ENCODE measurements around the gene DEK. TPM values are rescaled to one million over a fixed set of nuclear protein-coding genes. Genes with fewer than 3 reads are reported as not detected.

The DEK gene
- total and polyA plus RNA-seq, 5 donors, result 49.9 to 97.9 (median 88.8) TPM

DNA sequence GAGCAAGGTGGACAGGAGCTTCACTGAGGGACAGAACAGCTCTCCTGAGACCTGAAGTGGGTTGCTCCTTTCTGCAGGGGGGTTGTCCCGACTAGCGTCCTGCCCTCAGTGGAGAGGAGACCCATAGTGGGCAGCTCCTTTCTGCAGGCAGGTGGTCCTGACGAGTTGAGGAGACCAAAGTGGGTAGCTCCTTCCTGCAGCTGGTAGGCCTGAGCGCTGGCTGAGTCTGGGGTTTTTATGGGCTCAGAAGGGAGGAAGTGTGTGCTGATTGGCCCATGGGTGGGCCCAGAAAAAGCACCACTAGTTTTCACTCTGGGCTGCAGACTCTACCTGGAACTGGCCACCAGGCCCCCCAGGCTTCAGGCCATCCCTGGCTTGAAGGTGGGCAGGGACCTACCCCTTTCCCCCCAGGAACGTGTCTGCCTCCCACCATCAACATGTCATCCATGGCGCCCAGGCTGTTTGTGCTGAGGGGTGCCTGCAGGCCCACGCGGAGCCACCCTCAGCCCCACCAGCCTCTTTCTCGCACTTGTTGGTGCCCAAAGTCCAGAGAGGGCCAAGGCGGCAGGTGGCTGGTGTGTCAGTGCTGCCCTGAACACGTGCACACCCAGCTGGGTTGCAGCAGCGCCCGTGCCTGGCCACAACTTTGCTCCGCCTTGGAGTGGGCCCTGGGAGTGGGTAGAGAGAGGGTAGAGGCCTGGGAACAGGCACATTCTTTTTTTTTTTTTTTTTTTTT lies 1.6 kb upstream of the DEK start:
- ATAC-seq (no peak), DNase-seq (peak in 1 of 3 donors; percentile 58)
- Histone ChIP-seq H3K4me1 (ENCODE audit: control insufficient read depth, insufficient read depth, low read length) (peaks cover 2% of the 10 kb centered on the region), H3K27ac (ENCODE audit: low read length) (no peak overlapping the region), H3K4me3 (ENCODE audit: low read length) (no peak overlapping the region), H3K9me3 (ENCODE audit: control insufficient read depth, low read length) (no peaks in the 10 kb centered on the region), H3K27me3 (ENCODE audit: control insufficient read depth, insufficient read depth) (no peaks in the 10 kb centered on the region)
- intact Hi-C loops (cut with DNase I), result no loop called here
- WGBS, result 98% methylated on average over 14 of the region's 14 CpGs

DNA sequence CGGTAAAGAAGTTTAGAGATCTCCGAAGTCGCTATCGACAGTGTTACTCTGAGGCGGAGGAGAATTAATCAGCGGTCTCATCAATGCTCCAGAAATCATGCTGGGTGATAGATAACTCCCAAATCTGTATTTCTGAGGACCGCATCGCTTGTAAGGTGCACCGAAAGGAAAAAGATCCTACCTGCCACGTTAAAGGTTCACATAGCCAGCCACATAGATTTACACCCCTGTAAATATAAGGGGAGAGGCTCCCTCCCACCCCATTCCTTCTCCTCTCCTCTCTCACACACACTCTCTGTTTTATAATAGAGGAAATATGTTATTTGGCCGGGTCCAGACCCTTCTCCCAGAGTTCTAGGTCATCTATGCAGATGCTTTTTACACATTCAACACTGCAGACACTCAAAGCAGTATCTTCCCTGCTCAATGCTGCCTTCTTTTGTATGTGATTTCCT lies 620 bp upstream of the DEK start:
- WGBS, result 6% methylated on average over 11 of the region's 11 CpGs
- intact Hi-C loops (cut with DNase I), result no loop called here
- H3K4me3 ChIP-seq (ENCODE audit: low read length), result peak overlapping the region; percentile 97

DNA sequence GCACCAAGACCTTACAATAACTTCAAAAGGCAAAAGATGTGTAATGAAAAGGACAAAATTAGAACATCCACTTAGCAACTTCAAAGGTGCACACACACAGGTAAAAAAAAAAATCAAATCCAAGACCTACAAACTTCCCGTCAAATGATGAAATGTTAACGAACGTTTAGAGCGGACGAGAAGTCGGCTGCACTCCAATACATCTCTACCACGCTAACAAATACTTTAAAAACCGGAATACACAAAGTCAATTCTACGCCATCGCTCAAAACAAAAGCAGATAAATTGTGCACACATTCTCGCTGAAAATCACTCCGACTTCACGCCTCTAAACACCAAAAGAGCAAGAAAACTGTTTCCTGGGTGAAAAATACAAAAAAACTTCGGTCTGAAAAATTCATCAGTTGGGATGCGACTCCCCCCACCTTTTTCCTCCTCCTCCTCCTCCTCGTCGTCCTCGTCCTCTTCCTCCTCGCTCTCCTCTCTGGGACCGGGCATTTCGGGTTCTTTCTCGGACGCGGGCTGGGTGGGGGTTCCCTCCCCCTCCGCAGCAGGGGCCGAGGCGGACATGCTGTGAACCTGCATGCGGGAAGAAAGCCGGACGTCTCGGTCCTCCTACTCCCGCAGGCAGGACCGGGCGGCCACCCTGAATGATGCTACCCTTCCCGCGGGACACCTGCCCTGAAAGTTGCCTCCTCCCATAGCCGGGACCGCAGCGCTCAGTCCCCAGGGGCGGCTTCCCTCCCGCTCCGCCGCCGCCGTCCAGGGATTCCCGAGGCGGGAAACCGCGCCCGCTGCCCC lies 712 bp downstream of the DEK start:
- Histone ChIP-seq H3K4me1 (ENCODE audit: control insufficient read depth, insufficient read depth, low read length) (peaks cover 3% of the 10 kb centered on the region), H3K27me3 (ENCODE audit: control insufficient read depth, insufficient read depth) (no peaks in the 10 kb centered on the region), H3K9me3 (ENCODE audit: control insufficient read depth, low read length) (no peaks in the 10 kb centered on the region), H3K4me3 (ENCODE audit: low read length) (peak overlapping the region; percentile 97), H3K27ac (ENCODE audit: low read length) (peak overlapping the region; percentile 98)
- intact Hi-C loops (cut with DNase I), result no loop called here
- no peak for ATAC-seq
- under 1% methylated on average over 50 of the region's 50 CpGs for WGBS
- DNase-seq, result peak in 1 of 3 donors; percentile 67

More for the DNA sequence above, 620 bp upstream of the DEK start:
- Histone ChIP-seq H3K27me3 (ENCODE audit: control insufficient read depth, insufficient read depth) (no peaks in the 10 kb centered on the region), H3K4me1 (ENCODE audit: control insufficient read depth, insufficient read depth, low read length) (peaks cover 3% of the 10 kb centered on the region), H3K9me3 (ENCODE audit: control insufficient read depth, low read length) (no peaks in the 10 kb centered on the region), H3K27ac (ENCODE audit: low read length) (peak overlapping the region; percentile 82)
- ATAC-seq (no peak), DNase-seq (no peak)

GRCh38 chr6:18262702-18263417 lies 1.5 kb downstream of the DEK start:
- intact Hi-C loops (cut with DNase I), result no loop called here
- peaks cover 3% of the 10 kb centered on the region for H3K4me1 ChIP-seq (ENCODE audit: control insufficient read depth, insufficient read depth, low read length)
- DNase-seq, result no peak
- no peaks in the 10 kb centered on the region for H3K27me3 ChIP-seq (ENCODE audit: control insufficient read depth, insufficient read depth)
- H3K4me3 ChIP-seq (ENCODE audit: low read length), result peak overlapping the region; percentile 97
- no peak for ATAC-seq
- no peak overlapping the region for H3K27ac ChIP-seq (ENCODE audit: low read length)
- no peaks in the 10 kb centered on the region for H3K9me3 ChIP-seq (ENCODE audit: control insufficient read depth, low read length)
- 6% methylated on average over 18 of the region's 18 CpGs for WGBS

DNA sequence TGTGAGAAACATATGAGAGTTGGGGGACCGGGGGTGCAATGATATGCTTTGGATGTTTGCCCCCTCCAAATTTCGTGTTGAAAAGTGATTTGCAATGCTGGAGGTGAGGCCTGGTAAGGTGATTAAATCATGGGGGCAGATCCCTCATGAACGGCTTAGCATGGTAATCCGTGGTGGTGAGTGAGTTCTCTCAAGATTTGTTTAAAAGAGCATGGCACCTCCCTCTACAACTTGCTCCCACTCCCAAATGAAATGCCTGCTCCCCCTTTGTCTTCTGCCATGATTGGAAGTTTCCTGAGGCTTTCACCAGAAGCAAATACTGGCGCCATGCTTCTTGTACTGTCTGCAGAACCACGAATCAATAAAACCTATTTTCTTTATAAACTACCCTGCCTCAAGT lies 2.5 kb downstream of the DEK start:
- DNase-seq, result no peak
- H3K4me3 ChIP-seq (ENCODE audit: low read length), result no peak overlapping the region
- no peak for ATAC-seq
- peaks cover 3% of the 10 kb centered on the region for H3K4me1 ChIP-seq (ENCODE audit: control insufficient read depth, insufficient read depth, low read length)
- no peak overlapping the region for H3K27ac ChIP-seq (ENCODE audit: low read length)
- H3K27me3 ChIP-seq (ENCODE audit: control insufficient read depth, insufficient read depth), result no peaks in the 10 kb centered on the region
- intact Hi-C loops (cut with DNase I), result no loop called here
- 70% methylated on average over 6 of the region's 6 CpGs for WGBS
- H3K9me3 ChIP-seq (ENCODE audit: control insufficient read depth, low read length), result no peaks in the 10 kb centered on the region

- ATAC-seq, result no peak
- peak in 2 of 3 donors; percentile 49 to 58 for DNase-seq
- 55% methylated on average over 4 of the region's 4 CpGs for WGBS
- intact Hi-C loops (cut with DNase I), result no loop called here
- Histone ChIP-seq H3K4me3 (ENCODE audit: low read length) (no peak overlapping the region), H3K4me1 (ENCODE audit: control insufficient read depth, insufficient read depth, low read length) (peaks cover 3% of the 10 kb centered on the region), H3K27ac (ENCODE audit: low read length) (peak overlapping the region; percentile 51), H3K27me3 (ENCODE audit: control insufficient read depth, insufficient read depth) (no peaks in the 10 kb centered on the region), H3K9me3 (ENCODE audit: control insufficient read depth, low read length) (no peaks in the 10 kb centered on the region)
Measured at GRCh38 chr6:18260448-18261106, 3.8 kb downstream of the DEK start.

DNA sequence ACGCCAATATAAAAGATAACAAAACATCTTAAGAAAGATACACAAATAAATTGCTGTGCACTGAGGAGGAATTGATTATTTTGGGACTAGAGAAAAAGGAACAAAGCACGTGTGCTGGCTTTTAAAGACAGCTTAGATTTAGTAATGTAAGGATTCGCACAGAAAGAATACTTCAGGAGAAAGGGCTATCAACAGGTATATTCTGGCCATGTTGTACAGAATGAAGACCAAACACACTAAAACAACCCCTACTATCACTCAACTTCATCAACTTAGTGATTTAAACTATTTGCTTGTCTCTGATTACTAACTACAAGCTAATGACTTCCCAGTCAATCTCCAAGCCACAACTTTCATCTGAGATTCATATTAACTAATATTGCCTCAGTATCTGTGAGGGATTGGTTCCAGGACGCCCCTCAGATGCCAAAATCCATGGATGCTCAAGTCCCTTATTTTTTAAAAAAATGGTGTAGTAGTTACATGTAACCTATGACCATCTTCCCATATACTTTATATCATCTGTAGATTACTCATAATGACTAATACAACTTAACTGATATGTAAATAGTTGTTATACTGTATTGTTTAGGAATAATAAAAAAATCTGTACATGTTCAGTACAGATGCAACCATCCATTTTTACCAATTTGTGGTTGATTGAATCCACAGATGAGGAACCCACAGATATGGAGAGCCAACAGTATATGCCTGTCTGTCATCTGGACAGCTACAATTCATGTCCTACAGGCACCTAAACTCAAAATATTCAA lies 4.5 kb downstream of the DEK start:
- Histone ChIP-seq H3K27ac (ENCODE audit: low read length) (no peak overlapping the region), H3K4me3 (ENCODE audit: low read length) (no peak overlapping the region), H3K27me3 (ENCODE audit: control insufficient read depth, insufficient read depth) (no peaks in the 10 kb centered on the region), H3K9me3 (ENCODE audit: control insufficient read depth, low read length) (no peaks in the 10 kb centered on the region), H3K4me1 (ENCODE audit: control insufficient read depth, insufficient read depth, low read length) (peaks cover 3% of the 10 kb centered on the region)
- intact Hi-C loops (cut with DNase I), result no loop called here
- DNase-seq (no peak), ATAC-seq (no peak)
- WGBS, result 81% methylated on average over 4 of the region's 4 CpGs

- Histone ChIP-seq H3K27ac (ENCODE audit: low read length) (no peak overlapping the region), H3K4me3 (ENCODE audit: low read length) (no peak overlapping the region), H3K27me3 (ENCODE audit: control insufficient read depth, insufficient read depth) (no peaks in the 10 kb centered on the region), H3K9me3 (ENCODE audit: control insufficient read depth, low read length) (no peaks in the 10 kb centered on the region), H3K4me1 (ENCODE audit: control insufficient read depth, insufficient read depth, low read length) (no peaks in the 10 kb centered on the region)
- DNase-seq (no peak), ATAC-seq (no peak)
- intact Hi-C loops (cut with DNase I), result no loop called here
- WGBS, result 59% methylated on average over 6 of the region's 6 CpGs
Measured at GRCh38 chr6:18254793-18255192, 9.5 kb downstream of the DEK start.

DNA sequence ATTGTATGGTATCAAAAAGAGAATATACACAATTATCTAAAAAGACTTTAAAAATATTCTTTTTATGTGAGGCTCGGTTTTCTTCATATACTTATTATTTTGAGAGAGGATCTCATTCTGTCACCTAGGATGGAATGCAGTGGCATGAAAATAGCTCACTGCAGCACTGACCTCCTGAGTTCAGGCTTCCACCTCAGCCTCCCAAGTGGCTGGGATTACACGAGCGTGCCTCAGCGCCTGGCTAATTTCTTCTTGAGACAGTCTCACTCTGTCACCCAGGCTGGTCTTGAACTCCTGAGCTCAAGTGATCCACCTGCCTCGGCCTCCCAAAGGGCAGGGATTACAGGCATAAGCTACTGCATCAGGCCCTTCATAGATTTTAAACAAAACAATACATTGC lies 10.7 kb downstream of the DEK start:
- no peak overlapping the region for H3K4me3 ChIP-seq (ENCODE audit: low read length)
- DNase-seq (no peak), ATAC-seq (peak in 1 of 2 donors; percentile 41)
- intact Hi-C loops (cut with DNase I), result no loop called here
- H3K27me3 ChIP-seq (ENCODE audit: control insufficient read depth, insufficient read depth), result no peaks in the 10 kb centered on the region
- no peaks in the 10 kb centered on the region for H3K4me1 ChIP-seq (ENCODE audit: control insufficient read depth, insufficient read depth, low read length)
- WGBS, result 63% methylated on average over 5 of the region's 5 CpGs
- H3K9me3 ChIP-seq (ENCODE audit: control insufficient read depth, low read length), result no peaks in the 10 kb centered on the region
- peak overlapping the region; percentile 55 for H3K27ac ChIP-seq (ENCODE audit: low read length)

DNA sequence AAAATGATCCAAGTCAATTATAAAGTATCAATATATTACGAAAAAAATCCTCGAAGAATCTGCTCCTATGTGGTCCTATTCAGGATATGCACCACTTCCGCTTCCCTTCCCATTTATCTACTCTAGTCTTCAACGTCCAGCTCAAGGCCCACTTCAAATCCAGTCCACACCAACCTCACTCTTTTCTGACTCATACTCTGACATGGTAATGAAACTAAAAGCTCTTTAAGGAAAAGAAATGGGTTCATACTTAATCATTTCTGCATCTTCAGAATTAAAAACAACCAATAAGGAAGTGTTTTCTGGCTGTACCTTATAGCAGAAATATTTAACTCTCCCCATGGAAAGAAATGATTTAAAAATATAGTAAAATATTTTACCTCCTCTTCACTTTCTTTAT lies 15.1 kb downstream of the DEK start:
- Histone ChIP-seq H3K27ac (ENCODE audit: low read length) (no peak overlapping the region), H3K4me3 (ENCODE audit: low read length) (no peak overlapping the region), H3K9me3 (ENCODE audit: control insufficient read depth, low read length) (no peaks in the 10 kb centered on the region), H3K27me3 (ENCODE audit: control insufficient read depth, insufficient read depth) (no peaks in the 10 kb centered on the region), H3K4me1 (ENCODE audit: control insufficient read depth, insufficient read depth, low read length) (no peaks in the 10 kb centered on the region)
- DNase-seq, result no peak
- 85% methylated on average over 4 of the region's 4 CpGs for WGBS
- ATAC-seq, result no peak
- intact Hi-C loops (cut with DNase I), result no loop called here
